BJ (cell line): ENCODE data around the gene RGS9. TPM values are rescaled to one million over a fixed set of nuclear protein-coding genes. Genes with fewer than 3 reads are reported as not detected.

ENCODE experiments used
- CTCF ChIA-PET: fragments of 350-600 bp; formaldehyde crosslinking; extraction: SDS; loops from one replicate; lab custom pipeline; 2021; ENCODE audit warnings: antibody characterized with exemption, inconsistent platforms; lab: Yijun Ruan, JAX
- POLR2A ChIA-PET: fragments of 300-600 bp; sonication (Branson Sonifier 250); formaldehyde crosslinking; extraction: SDS; loops from one replicate; lab custom pipeline; 2021; ENCODE audit warnings: antibody characterized with exemption; lab: Charles Lee
- DNase-seq: peaks from one replicate; pipeline ENCODE4 v3.0.0-alpha.2; 2011; ENCODE audit warnings: low read depth
- H3K27me3 ChIP-seq: 2 replicates; pipeline ENCODE4 v1.6.0; 2011; ENCODE audit warnings: low read length; ENCODE audit not compliant: control insufficient read depth, insufficient read depth
- H3K36me3 ChIP-seq: 2 replicates; pipeline ENCODE4 v1.5.1; 2011; ENCODE audit warnings: low read length; ENCODE audit not compliant: control insufficient read depth, insufficient read depth
- H3K4me3 ChIP-seq: 2 replicates; pipeline ENCODE4 v1.5.1; 2011; ENCODE audit warnings: low read depth, mild to moderate bottlenecking, control low read depth, low read length
- polyA plus RNA-seq: library from polyadenylated mRNA; depleted of rRNA; stranded (reverse); fragments of >200 nt; gene quantifications from 2 replicates; pipeline ENCODE4 v1.2.3, GENCODE V29; 2011
- TF ChIP-seq, protein P1 (sequence below): IDR thresholded peaks from 2 replicates; pipeline ENCODE4 v1.5.1; 2011; ENCODE audit warnings: low read depth, mild to moderate bottlenecking, control low read depth, inconsistent platforms, low read length, moderate library complexity; ENCODE audit not compliant: insufficient read depth

RGS9 gene
- polyA plus RNA-seq, 1 experiment, result 1.6 TPM

DNA sequence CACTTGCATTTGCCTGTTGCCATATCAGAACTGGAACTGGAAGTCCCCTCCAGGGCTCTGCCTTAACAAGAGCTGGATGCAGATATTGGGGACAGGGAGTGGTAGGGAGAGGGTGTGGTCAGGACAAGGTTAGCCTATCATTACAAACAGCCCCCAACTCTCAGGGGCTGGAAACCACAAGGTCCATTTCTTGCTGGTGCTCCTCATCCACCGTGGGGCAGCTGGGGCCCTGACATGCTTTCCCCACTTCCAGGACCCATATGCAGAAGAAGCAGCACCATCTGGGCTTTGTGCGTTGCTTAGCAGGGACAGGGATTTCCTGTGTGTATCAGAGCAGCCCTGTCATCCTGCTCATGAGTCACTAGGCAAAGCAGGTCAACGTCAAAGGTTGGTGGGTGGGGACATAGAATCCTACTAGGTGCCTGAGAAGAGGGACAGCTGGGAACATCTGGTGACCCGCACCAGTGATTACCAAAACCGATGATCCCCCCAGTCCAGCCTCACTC, 26.9 kb downstream of the RGS9 start:
- POLR2A ChIA-PET, result no interaction called here

DNA sequence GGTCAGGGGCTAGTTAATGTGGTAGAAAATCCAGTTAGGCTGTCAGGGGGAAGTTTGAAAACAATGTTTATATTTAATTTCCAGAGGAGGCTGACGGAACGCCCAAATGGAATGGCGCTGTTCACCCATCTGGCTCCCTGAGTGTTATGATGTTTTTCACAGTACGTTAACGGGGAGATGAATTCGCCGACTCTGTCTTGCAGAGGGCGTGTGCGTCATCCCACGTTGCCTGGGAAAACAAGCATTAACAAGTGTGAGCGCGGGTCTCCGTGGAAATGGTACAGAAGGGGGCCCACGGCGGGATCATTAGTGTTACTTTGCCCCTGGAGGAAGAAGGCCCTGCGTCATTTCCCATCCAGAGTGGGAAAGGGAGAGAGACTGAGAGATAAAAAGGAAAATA, 29.6 kb downstream of the RGS9 start:
- TF ChIP-seq, protein P1, sequence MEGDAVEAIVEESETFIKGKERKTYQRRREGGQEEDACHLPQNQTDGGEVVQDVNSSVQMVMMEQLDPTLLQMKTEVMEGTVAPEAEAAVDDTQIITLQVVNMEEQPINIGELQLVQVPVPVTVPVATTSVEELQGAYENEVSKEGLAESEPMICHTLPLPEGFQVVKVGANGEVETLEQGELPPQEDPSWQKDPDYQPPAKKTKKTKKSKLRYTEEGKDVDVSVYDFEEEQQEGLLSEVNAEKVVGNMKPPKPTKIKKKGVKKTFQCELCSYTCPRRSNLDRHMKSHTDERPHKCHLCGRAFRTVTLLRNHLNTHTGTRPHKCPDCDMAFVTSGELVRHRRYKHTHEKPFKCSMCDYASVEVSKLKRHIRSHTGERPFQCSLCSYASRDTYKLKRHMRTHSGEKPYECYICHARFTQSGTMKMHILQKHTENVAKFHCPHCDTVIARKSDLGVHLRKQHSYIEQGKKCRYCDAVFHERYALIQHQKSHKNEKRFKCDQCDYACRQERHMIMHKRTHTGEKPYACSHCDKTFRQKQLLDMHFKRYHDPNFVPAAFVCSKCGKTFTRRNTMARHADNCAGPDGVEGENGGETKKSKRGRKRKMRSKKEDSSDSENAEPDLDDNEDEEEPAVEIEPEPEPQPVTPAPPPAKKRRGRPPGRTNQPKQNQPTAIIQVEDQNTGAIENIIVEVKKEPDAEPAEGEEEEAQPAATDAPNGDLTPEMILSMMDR, result no peak
- DNase-seq, result no peak
- no peaks in the 10 kb centered on the region for H3K27me3 ChIP-seq
- CTCF ChIA-PET, result interaction anchor here (0.6 kb wide), 1 partner anchor 13 kb away, joined by 3 read pairs; no protein-coding TSS in a partner anchor
- POLR2A ChIA-PET, result no interaction called here
- no peak overlapping the region for H3K4me3 ChIP-seq
- H3K36me3 ChIP-seq, result no peaks in the 10 kb centered on the region

More for the DNA sequence above, 26.9 kb downstream of the RGS9 start:
- no peaks in the 10 kb centered on the region for H3K27me3 ChIP-seq
- no peaks in the 10 kb centered on the region for H3K36me3 ChIP-seq
- no peak overlapping the region for H3K4me3 ChIP-seq
- CTCF ChIA-PET, result interaction anchor here (1.0 to 1.4 kb wide), 2 partner anchors 9 to 27 kb away, joined by 3 to 4 read pairs; partner anchors contain the start of gene RGS9
- no peak for DNase-seq
- TF ChIP-seq, protein P1, result no peak

DNA sequence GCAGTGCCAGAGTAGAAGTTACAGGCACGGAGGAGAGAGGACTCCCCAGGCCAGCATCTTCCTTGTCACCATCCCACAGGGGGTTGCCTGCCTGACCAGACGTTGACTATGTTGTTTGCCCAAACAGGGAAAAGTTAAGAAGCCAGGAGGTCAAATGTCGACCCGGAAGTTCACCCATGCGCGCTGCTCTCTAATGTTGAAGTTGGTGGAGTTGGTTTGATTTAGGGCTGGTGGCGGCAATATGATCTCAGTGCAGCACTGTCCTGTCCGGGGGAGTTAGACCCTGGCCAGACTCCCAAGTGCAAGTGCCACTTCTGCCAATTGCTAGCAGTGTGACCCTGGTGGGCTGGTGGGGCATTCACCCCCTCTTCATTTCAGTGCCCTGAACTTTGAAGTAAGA, 30.4 kb downstream of the RGS9 start:
- CTCF ChIA-PET, result no interaction called here
- Histone ChIP-seq H3K36me3 (no peaks in the 10 kb centered on the region), H3K27me3 (no peaks in the 10 kb centered on the region), H3K4me3 (no peak overlapping the region)
- TF ChIP-seq, protein P1, result no peak
- DNase-seq, result no peak
- POLR2A ChIA-PET, result no interaction called here

DNA sequence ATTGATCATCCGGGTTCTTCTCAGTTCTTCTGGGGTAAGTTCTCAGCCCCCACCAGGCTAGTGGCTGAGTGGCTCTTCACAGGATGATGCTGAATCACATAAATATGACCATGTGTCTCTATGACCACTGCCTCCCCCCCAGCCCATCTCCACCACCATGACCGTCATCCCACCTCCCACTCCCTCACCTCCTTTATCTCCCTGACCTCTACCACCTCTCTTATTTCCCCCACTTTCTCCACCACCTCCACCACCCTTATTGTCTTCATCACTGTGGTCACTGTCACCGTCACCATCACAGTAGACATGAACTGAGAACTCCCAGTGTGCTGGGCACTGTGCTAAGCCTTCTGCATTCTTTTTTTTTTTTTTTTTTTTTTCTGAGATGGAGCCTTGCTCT, 32.5 kb downstream of the RGS9 start:
- CTCF ChIA-PET, result no interaction called here

DNA sequence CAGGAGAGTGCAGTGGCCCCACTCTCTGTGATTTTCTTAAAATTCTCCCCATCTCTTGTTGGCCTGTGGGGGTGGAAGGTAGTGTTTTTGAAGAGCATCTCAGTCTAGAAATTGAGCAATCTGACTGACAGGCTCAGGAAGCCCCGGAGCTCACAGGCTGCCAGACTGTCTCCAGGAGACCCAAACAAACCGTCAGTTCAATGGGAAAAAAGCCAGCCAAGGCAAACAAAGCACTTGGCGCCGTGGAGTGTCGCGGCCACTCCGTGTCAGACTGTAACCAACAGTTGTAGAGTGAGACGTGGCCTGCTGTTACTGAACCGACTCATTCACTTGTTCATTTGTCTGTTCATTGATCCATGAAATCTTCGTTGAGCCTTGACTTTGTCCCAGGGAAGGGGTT, 33.7 kb downstream of the RGS9 start:
- ChIA-PET POLR2A (no interaction called here), CTCF (no interaction called here)
- H3K4me3 ChIP-seq, result no peak overlapping the region
- no peaks in the 10 kb centered on the region for H3K27me3 ChIP-seq
- no peaks in the 10 kb centered on the region for H3K36me3 ChIP-seq
- TF ChIP-seq, protein P1, result no peak
- DNase-seq, result no peak

More for the DNA sequence above, 32.5 kb downstream of the RGS9 start:
- Histone ChIP-seq H3K36me3 (no peaks in the 10 kb centered on the region), H3K4me3 (no peak overlapping the region), H3K27me3 (no peaks in the 10 kb centered on the region)
- TF ChIP-seq, protein P1, result no peak
- DNase-seq, result no peak
- POLR2A ChIA-PET, result no interaction called here
